Measurements from ENCODE around the gene CA7.

DNA sequence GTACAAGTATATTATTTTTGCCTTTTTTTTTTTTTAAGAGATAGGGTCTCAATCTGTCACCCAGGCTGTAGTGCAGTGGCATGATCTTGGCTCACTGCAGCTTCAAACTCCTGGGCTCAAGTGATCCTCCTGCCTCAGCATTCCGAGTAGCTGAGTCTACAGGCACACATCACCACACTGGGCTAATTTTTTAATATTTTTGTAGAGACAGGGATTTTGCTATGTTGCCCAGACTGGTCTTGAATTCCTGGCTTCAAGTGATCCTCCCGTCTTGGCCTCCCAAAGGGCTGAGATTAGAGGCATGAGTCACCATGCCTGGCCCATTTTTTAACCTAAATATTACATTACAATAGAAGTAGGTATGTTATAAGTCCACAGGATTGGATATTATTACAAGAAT is 46.1 kb upstream of the CA7 start:
- no peak for TF ChIP-seq POLR2A (IDR thresholded peaks at IDR 0.05)
- TF ChIP-seq CTCF (IDR thresholded peaks at IDR 0.05): no peak
- TF ChIP-seq POLR2AphosphoS5 (IDR thresholded peaks at IDR 0.05): no peak
- TF ChIP-seq EP300 (IDR thresholded peaks at IDR 0.05; ENCODE audit: low read depth): no peak

Measured in transverse colon (tissue), 4 donors.